ENCODE data around the gene CCDC51.

DNA sequence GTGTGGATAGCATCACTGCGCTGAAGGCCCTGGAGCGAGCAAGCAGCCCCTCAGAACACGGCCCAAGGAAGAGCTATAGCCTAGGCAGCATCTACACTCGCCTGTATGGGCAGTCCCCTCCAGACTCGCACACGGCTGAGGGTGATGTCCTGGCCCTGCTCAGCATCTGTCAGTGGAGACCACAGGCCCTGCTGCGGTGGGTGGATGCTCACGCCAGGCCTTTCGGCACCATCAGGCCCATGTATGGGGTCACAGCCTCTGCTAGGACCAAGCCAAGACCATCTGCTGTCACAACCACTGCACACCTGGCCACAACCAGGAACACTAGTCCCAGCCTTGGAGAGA is 27.2 kb upstream of the CCDC51 start:
- no peak for TF ChIP-seq SIN3A (IDR thresholded peaks at IDR 0.05; ENCODE audit: borderline replicate concordance, low read depth, low read length)
- no peak for TF ChIP-seq EP300 (IDR thresholded peaks at IDR 0.05; ENCODE audit: borderline replicate concordance in 1 of 2, low read depth in 1 of 2, low read length in 1 of 2)
- TF ChIP-seq, protein P1, sequence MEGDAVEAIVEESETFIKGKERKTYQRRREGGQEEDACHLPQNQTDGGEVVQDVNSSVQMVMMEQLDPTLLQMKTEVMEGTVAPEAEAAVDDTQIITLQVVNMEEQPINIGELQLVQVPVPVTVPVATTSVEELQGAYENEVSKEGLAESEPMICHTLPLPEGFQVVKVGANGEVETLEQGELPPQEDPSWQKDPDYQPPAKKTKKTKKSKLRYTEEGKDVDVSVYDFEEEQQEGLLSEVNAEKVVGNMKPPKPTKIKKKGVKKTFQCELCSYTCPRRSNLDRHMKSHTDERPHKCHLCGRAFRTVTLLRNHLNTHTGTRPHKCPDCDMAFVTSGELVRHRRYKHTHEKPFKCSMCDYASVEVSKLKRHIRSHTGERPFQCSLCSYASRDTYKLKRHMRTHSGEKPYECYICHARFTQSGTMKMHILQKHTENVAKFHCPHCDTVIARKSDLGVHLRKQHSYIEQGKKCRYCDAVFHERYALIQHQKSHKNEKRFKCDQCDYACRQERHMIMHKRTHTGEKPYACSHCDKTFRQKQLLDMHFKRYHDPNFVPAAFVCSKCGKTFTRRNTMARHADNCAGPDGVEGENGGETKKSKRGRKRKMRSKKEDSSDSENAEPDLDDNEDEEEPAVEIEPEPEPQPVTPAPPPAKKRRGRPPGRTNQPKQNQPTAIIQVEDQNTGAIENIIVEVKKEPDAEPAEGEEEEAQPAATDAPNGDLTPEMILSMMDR (IDR thresholded peaks at IDR 0.05), result no peak
- TF ChIP-seq JUND (IDR thresholded peaks at IDR 0.05), result no peak
- TF ChIP-seq, protein P2, sequence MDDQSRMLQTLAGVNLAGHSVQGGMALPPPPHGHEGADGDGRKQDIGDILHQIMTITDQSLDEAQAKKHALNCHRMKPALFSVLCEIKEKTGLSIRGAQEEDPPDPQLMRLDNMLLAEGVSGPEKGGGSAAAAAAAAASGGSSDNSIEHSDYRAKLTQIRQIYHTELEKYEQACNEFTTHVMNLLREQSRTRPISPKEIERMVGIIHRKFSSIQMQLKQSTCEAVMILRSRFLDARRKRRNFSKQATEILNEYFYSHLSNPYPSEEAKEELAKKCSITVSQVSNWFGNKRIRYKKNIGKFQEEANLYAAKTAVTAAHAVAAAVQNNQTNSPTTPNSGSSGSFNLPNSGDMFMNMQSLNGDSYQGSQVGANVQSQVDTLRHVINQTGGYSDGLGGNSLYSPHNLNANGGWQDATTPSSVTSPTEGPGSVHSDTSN (IDR thresholded peaks at IDR 0.05), result no peak
